HG02571 (cell line): ENCODE measurements around the gene NUP85.
"Not testable (repeated sequence)": the region's sequence is repeated elsewhere in the genome, so short reads cannot be mapped to it uniquely, and the experiment has no call there.

ENCODE experiments used
- ATAC-seq: cut with Tn5 transposase; IDR thresholded peaks from one replicate; pipeline ENCODE4 v1.9.1; 2021; ENCODE audit warnings: mild to moderate bottlenecking, moderate library complexity; ENCODE audit not compliant: unreplicated experiment

NUP85 gene

GRCh38 chr17:75240394-75241142 lies 35.1 kb downstream of the NUP85 start:
- ATAC-seq, result no peak

GRCh38 chr17:75241143-75241430 lies 35.6 kb downstream of the NUP85 start:
- ATAC-seq, result no peak

GRCh38 chr17:75241502-75241901 lies 36.0 kb downstream of the NUP85 start:
- ATAC-seq, result no peak

GRCh38 chr17:75241996-75242460 lies 36.5 kb downstream of the NUP85 start:
- ATAC-seq, result no peak

- ATAC-seq, result no peak
Observed at GRCh38 chr17:75242461-75243042, 37.1 kb downstream of the NUP85 start.

- ATAC-seq, result no peak
Observed at GRCh38 chr17:75244133-75244866, 38.8 kb downstream of the NUP85 start.

GRCh38 chr17:75245011-75245410 lies 39.5 kb downstream of the NUP85 start:
- ATAC-seq, result no peak

GRCh38 chr17:75246404-75246803 lies 40.9 kb downstream of the NUP85 start:
- no peak for ATAC-seq

- ATAC-seq, result no peak
Observed at GRCh38 chr17:75249564-75249963, 44.1 kb downstream of the NUP85 start.

- ATAC-seq, result peak; percentile 85
Observed at GRCh38 chr17:75250009-75250471, 44.6 kb downstream of the NUP85 start.

GRCh38 chr17:75252039-75252816 lies 46.7 kb downstream of the NUP85 start:
- ATAC-seq, result no peak

GRCh38 chr17:75255954-75256698 lies 50.6 kb downstream of the NUP85 start:
- ATAC-seq, result not testable (repeated sequence)

- not testable (repeated sequence) for ATAC-seq
Observed at GRCh38 chr17:75257228-75257627, 51.7 kb downstream of the NUP85 start.

- peak; percentile 9 for ATAC-seq
Observed at GRCh38 chr17:75260641-75261335, 55.3 kb downstream of the NUP85 start.

GRCh38 chr17:75261336-75262111 lies 56.0 kb downstream of the NUP85 start, which contains the start of the genes GGA3 and MRPS7:
Gene GGA3, minus strand, starts transcription at chr17:75261606. Its CDS starts 19 bp downstream, at chr17:75261587.
Gene MRPS7, plus strand, starts transcription at chr17:75261879. Its CDS starts 22 bp downstream, at chr17:75261901.
- ATAC-seq, result peak; percentile 83

- no peak for ATAC-seq
Observed at GRCh38 chr17:75262112-75262606, 56.7 kb downstream of the NUP85 start.

GRCh38 chr17:75263055-75263454 lies 57.6 kb downstream of the NUP85 start:
- no peak for ATAC-seq

- no peak for ATAC-seq
Observed at GRCh38 chr17:75265614-75266315, 60.3 kb downstream of the NUP85 start.
